Suprapubic skin (tissue), 4 donors: Measurements from ENCODE around the gene SCLT1.

Experiments
- EP300 ChIP-seq: sonication (generic); formaldehyde crosslinking; IDR thresholded peaks from one replicate; pipeline ENCODE4 v1.6.1; 2017; ENCODE audit warnings: antibody characterized with exemption
- POLR2A ChIP-seq, 2 donors: fragments of 450-650 bp; IDR thresholded peaks; one replicate each; pipeline ENCODE4 v1.6.1; 2017; ENCODE audit warnings: antibody characterized with exemption in 2 of 2, mild to moderate bottlenecking in 2 of 2, moderate library complexity in 2 of 2
- POLR2AphosphoS5 ChIP-seq, 3 donors: sonication (generic); formaldehyde crosslinking; IDR thresholded peaks; one replicate each; pipeline ENCODE4 v1.6.1; 2017; ENCODE audit warnings: antibody characterized with exemption in 3 of 3

- no peak for TF ChIP-seq POLR2A (IDR thresholded peaks at IDR 0.05)
- no peak for TF ChIP-seq POLR2AphosphoS5 (IDR thresholded peaks at IDR 0.05)
- no peak for TF ChIP-seq EP300
Observed at GRCh38 chr4:128876200-128876599, 217.1 kb downstream of the SCLT1 start.
